Measurements from ENCODE around the gene HTRA1.

Gene HTRA1

GRCh38 chr10:122554131-122555036 is 93.0 kb downstream of the HTRA1 start:
- no peak for DNase-seq (ENCODE audit: low read depth in 3 of 3)

DNA sequence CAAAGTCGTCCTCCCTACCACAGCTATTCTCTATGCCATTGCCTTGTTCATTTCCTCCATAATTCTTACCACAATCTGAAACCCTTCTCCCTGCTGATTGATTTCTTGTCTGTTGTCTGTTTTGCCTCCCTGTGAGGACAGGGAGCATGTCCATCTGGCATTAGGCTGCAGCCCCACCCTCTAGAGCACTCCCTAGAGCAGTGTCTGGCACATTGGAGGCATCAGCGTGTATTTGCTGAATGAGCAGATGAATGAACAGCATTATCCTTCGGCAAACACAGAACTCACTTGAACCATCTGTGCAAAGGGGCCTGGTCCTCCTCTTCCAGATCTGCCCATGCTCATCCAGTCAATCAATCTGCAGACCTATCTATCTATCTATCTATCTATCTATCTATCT is 94.1 kb downstream of the HTRA1 start:
- no peak for DNase-seq (ENCODE audit: low read depth in 3 of 3)

DNA sequence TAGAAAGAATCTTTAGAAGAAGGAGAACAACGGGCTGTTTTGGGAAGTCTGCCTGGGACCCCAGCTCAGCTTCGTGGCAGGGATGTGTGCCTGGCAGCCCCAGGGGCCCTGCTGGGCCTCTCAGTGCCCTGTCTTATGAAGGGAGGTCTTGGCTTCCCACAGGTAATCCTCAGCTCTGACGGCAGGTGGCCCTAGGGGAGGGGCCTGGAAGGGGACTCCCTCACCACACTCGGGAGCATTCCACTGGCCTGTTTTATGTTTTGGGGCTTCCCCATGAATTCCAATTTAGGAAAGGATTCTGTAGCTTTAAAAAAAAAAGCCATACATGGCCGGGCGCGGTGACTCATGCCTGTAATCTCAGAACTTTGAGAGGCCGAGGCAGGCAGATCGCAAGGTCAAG is 96.2 kb downstream of the HTRA1 start:
- DNase-seq (ENCODE audit: low read depth in 3 of 3), result no peak

DNA sequence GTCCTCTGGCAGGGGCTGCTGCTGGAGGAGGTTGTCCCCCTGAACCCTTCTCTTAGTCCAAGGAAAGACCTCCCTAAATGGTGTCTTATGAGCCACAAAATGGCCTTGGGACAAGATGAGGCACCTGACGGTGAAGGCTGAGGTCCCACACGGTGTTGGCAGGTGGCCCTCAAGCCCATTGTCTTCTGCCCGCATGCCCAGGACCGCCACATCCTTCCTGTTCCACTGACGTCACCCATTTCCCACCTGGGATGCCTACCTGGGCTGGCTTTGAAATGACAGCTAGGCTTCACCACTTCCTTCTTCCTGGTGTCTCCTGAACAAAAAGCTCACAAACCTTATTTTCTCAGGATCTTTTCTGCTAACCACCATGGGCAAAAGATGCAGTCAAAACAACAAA is 97.1 kb downstream of the HTRA1 start:
- no peak for DNase-seq (ENCODE audit: low read depth in 3 of 3)

DNA sequence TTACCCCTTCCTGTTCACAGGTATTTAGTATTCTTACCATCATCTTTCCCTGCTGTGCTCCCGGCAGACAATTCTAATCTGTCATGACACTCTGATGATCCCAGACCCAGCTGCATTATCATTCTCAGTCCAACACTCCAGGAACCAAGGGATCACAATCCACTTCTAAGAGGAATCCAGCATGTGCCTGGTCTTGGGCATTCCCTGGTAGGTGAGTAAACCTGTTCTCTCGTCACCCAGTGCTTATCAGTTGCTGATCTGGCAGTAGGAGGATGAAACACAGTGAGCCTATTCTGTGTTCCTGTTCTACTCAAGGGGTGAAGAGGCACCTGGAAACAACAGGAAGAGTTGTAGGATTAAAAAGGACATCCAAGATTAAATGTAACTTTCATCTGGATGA is 97.9 kb downstream of the HTRA1 start:
- DNase-seq (ENCODE audit: low read depth in 3 of 3), result no peak

DNA sequence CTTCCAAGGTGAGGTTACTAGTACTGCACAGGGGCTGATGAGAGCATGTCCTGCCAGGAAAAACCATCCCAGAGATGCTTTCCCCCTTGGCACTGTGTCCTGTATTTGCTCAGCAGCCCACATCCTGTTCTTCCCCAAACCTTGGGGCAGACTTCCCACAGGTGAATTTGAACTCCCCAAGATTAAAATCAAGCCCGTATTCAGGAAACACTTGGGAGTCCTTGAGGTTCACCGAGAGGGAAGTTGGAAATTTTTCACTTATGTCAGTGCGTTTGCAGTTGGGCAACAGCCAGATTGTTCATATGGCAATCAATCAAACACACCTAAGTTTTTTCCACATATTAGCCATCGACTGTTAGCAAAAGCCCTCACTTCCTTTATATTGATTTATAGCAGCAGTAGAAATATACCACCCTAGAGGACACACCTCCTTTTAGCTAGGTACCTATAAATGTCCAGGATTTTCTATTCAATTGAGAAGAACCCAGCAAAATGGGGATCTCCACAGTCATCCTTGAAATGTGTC is 99.0 kb downstream of the HTRA1 start, which contains the start of gene DMBT1:
DMBT1 (plus strand) TSS at position 476 of the 526 bp plus-strand sequence; CDS start at position 493, 17 bp downstream.
- no peak for DNase-seq (ENCODE audit: low read depth in 3 of 3)

DNA sequence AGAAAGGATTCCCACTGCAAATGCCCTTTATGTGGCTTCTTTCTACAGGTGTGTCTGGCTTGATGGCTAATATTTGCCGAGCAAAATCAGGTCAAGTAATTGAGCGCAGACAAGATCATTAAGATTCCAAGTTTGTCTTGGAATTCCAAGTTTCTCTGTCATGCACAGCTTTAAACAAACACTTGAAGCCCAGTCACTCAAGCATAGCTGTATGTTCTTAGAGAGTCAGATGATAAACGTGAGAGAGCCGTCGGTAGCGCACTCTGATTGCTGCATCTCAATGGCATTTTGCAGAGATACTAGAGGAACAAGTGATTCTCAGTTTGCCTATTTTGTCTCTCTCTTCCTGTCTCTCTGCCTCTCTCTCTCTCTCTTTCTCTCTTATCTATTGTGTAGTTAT is 99.9 kb downstream of the HTRA1 start:
- no peak for DNase-seq (ENCODE audit: low read depth in 3 of 3)

DNA sequence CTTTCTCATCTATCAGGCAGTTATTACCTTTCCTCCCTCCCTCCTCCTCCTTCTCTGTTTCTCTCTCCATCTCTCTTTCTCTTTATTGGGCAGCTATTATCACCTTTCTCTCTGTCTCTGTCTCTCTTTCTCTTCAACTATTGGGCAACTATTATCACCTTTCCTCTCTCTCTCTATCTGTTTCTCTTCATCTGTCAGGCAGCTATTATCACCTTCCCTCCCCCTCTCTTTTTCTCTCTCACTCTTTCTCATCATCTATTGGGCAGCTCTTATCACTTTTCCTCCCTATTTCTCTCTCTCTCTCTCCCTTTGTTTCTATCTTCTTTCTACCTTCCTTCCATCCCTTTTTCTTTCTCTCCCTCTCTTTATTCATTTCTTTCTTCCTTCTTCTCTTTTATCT is 100.4 kb downstream of the HTRA1 start:
- no peak for DNase-seq (ENCODE audit: low read depth in 3 of 3)
